Thoracic aorta endothelial cell (primary cell): ENCODE measurements around the gene GPRIN1. TPM values are rescaled to one million over a fixed set of nuclear protein-coding genes. Genes with fewer than 3 reads are reported as not detected.

ENCODE experiments used
- small RNA-seq: library from RNA; depleted of rRNA; stranded (forward); fragments of <200 nt; gene quantifications from one replicate; pipeline ENCODE3, GENCODE V24; 2012
- total RNA-seq: library from RNA; depleted of rRNA; stranded (reverse); fragments of >200 nt; gene quantifications from 2 replicates; pipeline ENCODE4 v1.2.3, GENCODE V29; 2012

Gene GPRIN1
- total RNA-seq = 7.2 and 7.7 TPM in 2 replicates

GRCh38 chr5:176609724-176610434, at the start of gene GPRIN1:
Gene GPRIN1, minus strand, starts transcription at chr5:176610156. Its CDS starts 10,322 bp downstream, at chr5:176599834.

GRCh38 chr5:176647030-176647842, 37.3 kb upstream of the GPRIN1 start, which contains the start of gene TSPAN17:
Gene TSPAN17, plus strand, starts transcription at chr5:176647484. Its CDS starts 132 bp downstream, at chr5:176647616.

GRCh38 chr5:176629853-176630680, 20.1 kb upstream of the GPRIN1 start, which contains the start of the genes EIF4E1B and SNCB:
Gene EIF4E1B, plus strand, starts transcription at chr5:176630675. Its CDS starts 12,113 bp downstream, at chr5:176642788.
Gene SNCB, minus strand, starts transcription at chr5:176630534. Its CDS starts 880 bp downstream, at chr5:176629654.

GRCh38 chr5:176548967-176549444, 61.0 kb downstream of the GPRIN1 start, which contains the start of gene CDHR2:
Gene CDHR2, plus strand, starts transcription at chr5:176549342. Its CDS starts 16,011 bp downstream, at chr5:176565353.

Small RNAs within 50 kb of the gene (small RNA-seq; reads per million reads assigned to genes)
- gene MIR4281 = not detected
- gene RF00019 = not detected
- gene RN7SL684P = not detected

Other genes with a start within 250 kb of the GPRIN1 start
- 101 and 137 TPM in 2 replicates for gene KIAA1191, start 248.4 kb downstream of the GPRIN1 start, total RNA-seq
- gene ARL10, start 244.7 kb downstream of the GPRIN1 start, total RNA-seq = 8.4 and 11.3 TPM in 2 replicates
- 35.1 and 42.0 TPM in 2 replicates for gene NOP16, start 221.6 kb downstream of the GPRIN1 start, total RNA-seq
- 37.5 and 46.7 TPM in 2 replicates for gene HIGD2A, start 221.4 kb downstream of the GPRIN1 start, total RNA-seq
- gene CLTB, start 193.6 kb downstream of the GPRIN1 start, total RNA-seq = 93.0 and 116 TPM in 2 replicates
- 49.3 and 56.4 TPM in 2 replicates for gene FAF2, start 161.8 kb downstream of the GPRIN1 start, total RNA-seq
- gene RNF44, start 72.8 kb downstream of the GPRIN1 start, total RNA-seq = 9.6 and 12.3 TPM in 2 replicates
- not detected in 2 replicates for gene CDHR2, start 60.8 kb downstream of the GPRIN1 start, total RNA-seq
- 0.27 TPM in 1 of 2 replicates, not detected in the other for gene SNCB, start 20.4 kb upstream of the GPRIN1 start, total RNA-seq
- not detected in 2 replicates for gene EIF4E1B, start 20.5 kb upstream of the GPRIN1 start, total RNA-seq
- 36.4 and 43.9 TPM in 2 replicates for gene TSPAN17, start 37.3 kb upstream of the GPRIN1 start, total RNA-seq
- 0.22 and 0.66 TPM in 2 replicates for gene UNC5A, start 200.4 kb upstream of the GPRIN1 start, total RNA-seq